Stimulated activated CD8-positive, alpha-beta memory T cell treated with anti-CD3 and anti-CD28 coated beads, Interleukin-15, amount 100 ng/mL, for 1 hour (primary cell): ENCODE results near the gene DCLK1.
"Not testable (repeated sequence)": the region's sequence is repeated elsewhere in the genome, so short reads cannot be mapped to it uniquely, and the experiment has no call there.

ENCODE experiments used
- DNase-seq: peaks from one replicate; pipeline ENCODE4 v3.0.0-alpha.2; 2020; ENCODE audit warnings: low read depth

The DCLK1 gene

GRCh38 chr13:35984776-35985453 is 146.3 kb downstream of the DCLK1 start:
- DNase-seq, result no peak

GRCh38 chr13:35984287-35984686 is 146.9 kb downstream of the DCLK1 start:
- DNase-seq, result no peak

- not testable (repeated sequence) for DNase-seq
Observed at GRCh38 chr13:35983703-35984102, 147.5 kb downstream of the DCLK1 start.

- no peak for DNase-seq
Observed at GRCh38 chr13:35983206-35983605, 148.0 kb downstream of the DCLK1 start.

GRCh38 chr13:35979361-35979951 is 151.7 kb downstream of the DCLK1 start:
- DNase-seq, result no peak

- no peak for DNase-seq
Observed at GRCh38 chr13:35978607-35979316, 152.4 kb downstream of the DCLK1 start.

GRCh38 chr13:35977060-35977459 is 154.1 kb downstream of the DCLK1 start:
- no peak for DNase-seq

GRCh38 chr13:35976126-35976525 is 155.1 kb downstream of the DCLK1 start:
- DNase-seq, result no peak

GRCh38 chr13:35966951-35967350 is 164.2 kb downstream of the DCLK1 start:
- not testable (repeated sequence) for DNase-seq

GRCh38 chr13:35966024-35966423 is 165.2 kb downstream of the DCLK1 start:
- no peak for DNase-seq

- no peak for DNase-seq
Observed at GRCh38 chr13:35965226-35965927, 165.8 kb downstream of the DCLK1 start.

- DNase-seq, result no peak
Observed at GRCh38 chr13:35964863-35965180, 166.4 kb downstream of the DCLK1 start.

- DNase-seq, result no peak
Observed at GRCh38 chr13:35964011-35964862, 166.9 kb downstream of the DCLK1 start.

- no peak for DNase-seq
Observed at GRCh38 chr13:35961461-35962220, 169.5 kb downstream of the DCLK1 start.

- no peak for DNase-seq
Observed at GRCh38 chr13:35961002-35961401, 170.2 kb downstream of the DCLK1 start.

- no peak for DNase-seq
Observed at GRCh38 chr13:35957996-35958395, 173.2 kb downstream of the DCLK1 start.

GRCh38 chr13:35957241-35957731 is 173.9 kb downstream of the DCLK1 start:
- DNase-seq, result no peak

GRCh38 chr13:35956074-35956473 is 175.1 kb downstream of the DCLK1 start:
- no peak for DNase-seq

- DNase-seq, result no peak
Observed at GRCh38 chr13:35954207-35954560, 177.0 kb downstream of the DCLK1 start.

- no peak for DNase-seq
Observed at GRCh38 chr13:35953537-35954206, 177.5 kb downstream of the DCLK1 start.
